ENCODE measurements around the gene TMEM53. TPM values are rescaled to one million over a fixed set of nuclear protein-coding genes. Genes with fewer than 3 reads are reported as not detected.
"Not testable (repeated sequence)": the region's sequence is repeated elsewhere in the genome, so short reads cannot be mapped to it uniquely, and the experiment has no call there.

The TMEM53 gene
- total RNA-seq, 8 experiments from 2014 or later: 6.8 to 11.4 (median 10.6) TPM

DNA sequence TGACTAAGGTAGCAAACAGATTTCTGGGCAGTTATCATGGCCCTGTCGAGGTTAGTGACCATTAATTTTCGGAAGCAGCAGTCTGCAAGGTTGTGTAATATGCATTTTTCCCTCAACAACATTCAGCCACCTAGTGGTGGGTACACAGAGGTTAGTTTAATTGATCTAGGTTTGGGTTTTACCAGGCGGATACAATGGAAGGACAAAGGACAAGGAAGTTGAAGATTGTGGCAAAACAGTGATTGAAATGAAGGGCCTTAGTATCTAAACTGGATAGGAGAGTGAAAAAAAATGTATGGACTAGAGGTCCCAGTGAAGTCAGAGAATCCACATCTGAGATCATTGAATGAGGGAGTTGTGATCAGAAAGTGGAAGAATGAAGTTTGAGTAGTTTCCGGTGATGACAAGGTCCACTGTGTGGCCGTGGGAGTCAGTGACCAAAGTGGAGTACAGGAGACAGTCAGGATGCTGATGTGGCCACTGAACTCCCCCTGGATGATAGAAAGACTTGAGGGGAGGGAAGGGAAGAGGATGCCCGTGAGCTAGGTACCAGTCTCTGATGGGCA, 3.0 kb upstream of the TMEM53 start:
- in situ Hi-C loops (cut with MboI; ENCODE audit: low pct_unique_long_range_greater_than_20kb in 2 of 9, low sequenced_read_pairs in 9 of 9, unreplicated experiment in 9 of 9): no loop called here
- Histone ChIP-seq H3K27ac (no peak overlapping the region), H3K4me3 (no peak overlapping the region), H3K4me1 (replicated peaks in 1 of 2) (peaks cover 21 to 29% of the 10 kb centered on the region in 2 donors)
- WGBS, 10 experiments: 0 to 100% (median 58%) methylated on average over 1 to 6 of the region's 6 CpGs
- no peak for ATAC-seq (replicated peaks in 6 of 8)

DNA sequence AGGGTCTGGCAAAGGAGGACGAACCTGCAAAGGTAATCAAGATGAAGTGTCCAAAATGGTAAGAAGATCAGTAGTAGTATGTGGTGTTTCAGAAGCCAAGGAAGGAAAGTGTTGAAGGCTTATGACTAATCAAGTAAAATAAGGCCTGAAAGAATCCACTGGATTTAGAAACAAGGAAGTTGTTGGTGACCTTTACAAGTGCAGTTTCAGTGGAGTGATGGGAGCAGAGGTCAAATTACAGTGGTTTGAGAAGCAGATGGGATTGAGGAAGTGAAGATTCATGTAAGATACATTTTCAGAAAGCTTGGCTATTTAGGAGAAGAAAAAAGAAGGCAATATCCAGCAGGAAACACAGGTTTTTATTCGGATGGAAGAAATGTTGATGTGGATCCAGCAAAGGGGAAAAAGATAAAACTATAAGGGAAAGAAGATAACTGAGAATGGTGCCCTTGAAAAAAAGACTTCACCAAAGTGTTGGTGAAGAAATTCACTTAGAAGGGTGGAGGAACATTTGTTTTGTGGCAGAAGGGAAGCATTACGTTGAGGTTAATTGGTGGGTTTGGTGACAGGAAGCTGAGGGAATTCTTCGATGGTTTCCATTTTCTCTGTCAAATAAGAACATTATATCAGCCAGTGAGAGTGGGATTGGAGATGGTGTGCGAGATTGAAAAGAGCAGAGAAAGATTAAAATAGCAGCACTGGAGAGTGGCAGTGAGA, 2.4 kb upstream of the TMEM53 start:
- in situ Hi-C loops (cut with MboI; ENCODE audit: low pct_unique_long_range_greater_than_20kb in 2 of 9, low sequenced_read_pairs in 9 of 9, unreplicated experiment in 9 of 9): no loop called here
- 42 to 100% (median 85%) methylated on average over 2 to 5 of the region's 5 CpGs; no CpG with 5 or more reads in 1 of the 10 experiments for WGBS, 10 experiments

DNA sequence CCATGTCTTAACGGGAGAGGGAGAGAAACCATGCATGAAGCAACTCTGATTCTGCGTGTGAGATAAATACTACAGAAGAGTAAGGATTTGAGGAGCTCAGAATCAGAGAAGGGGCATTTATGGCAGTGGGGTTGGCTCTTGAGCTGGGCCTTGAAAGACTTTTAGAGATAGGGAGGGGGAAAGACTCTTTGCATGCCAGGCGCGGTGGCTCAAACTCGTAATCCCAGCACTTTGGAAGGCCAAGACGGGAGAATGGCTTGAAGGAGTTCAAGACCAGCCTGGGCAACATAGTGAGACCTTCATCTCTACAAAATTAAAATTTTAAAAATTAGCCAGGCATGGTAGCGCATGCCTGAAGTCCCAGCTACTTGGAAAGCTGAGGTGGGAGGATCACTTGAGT, 905 bp upstream of the TMEM53 start:
- Histone ChIP-seq H3K27ac (peak overlapping the region in 1 of 2 donors; percentile 56), H3K4me1 (replicated peaks in 1 of 2) (peaks cover 26 to 29% of the 10 kb centered on the region in 2 donors), H3K4me3 (peak overlapping the region; percentile 61 to 92 (median 67))
- ATAC-seq (replicated peaks in 6 of 8): no peak
- in situ Hi-C loops (cut with MboI; ENCODE audit: low pct_unique_long_range_greater_than_20kb in 2 of 9, low sequenced_read_pairs in 9 of 9, unreplicated experiment in 9 of 9): no loop called here
- WGBS, 10 experiments: 65 to 100% (median 98%) methylated on average over 1 to 7 of the region's 7 CpGs; no CpG with 5 or more reads in 1 of the 10 experiments

More for the DNA sequence above, 2.4 kb upstream of the TMEM53 start:
- Histone ChIP-seq H3K27ac (no peak overlapping the region), H3K4me1 (replicated peaks in 1 of 2) (peaks cover 26 to 29% of the 10 kb centered on the region in 2 donors), H3K4me3 (no peak overlapping the region)
- no peak for ATAC-seq (replicated peaks in 6 of 8)

DNA sequence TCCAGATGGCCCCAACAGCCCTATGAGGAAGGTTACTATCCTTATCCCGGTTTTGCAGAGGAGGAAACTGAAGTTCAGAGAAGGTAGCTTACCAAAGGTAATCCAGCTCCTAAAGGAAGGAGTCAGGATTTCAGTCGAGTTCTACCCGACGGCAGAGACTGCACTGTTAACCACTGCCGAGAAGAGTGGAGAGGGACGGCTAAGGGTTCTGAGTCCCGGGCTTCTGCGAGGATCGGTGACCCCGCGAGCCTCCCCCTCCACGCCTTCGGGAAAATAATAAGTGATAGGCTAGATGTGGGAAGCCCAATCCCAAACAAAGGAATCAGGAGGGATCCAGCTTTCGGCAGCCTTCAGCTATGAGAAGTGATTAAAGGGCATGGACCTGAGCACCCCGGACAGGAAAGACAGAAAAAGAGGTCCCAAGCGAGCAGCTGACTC, 587 bp downstream of the TMEM53 start:
- 0 to 10% (median 3%) methylated on average over 3 to 10 of the region's 16 CpGs; no CpG with 5 or more reads in 3 of the 10 experiments for WGBS, 10 experiments
- Histone ChIP-seq H3K4me3 (peak overlapping the region; percentile 61 to 92 (median 67)), H3K4me1 (replicated peaks in 1 of 2) (peaks cover 24 to 26% of the 10 kb centered on the region in 2 donors), H3K27ac (peak overlapping the region; percentile 83)
- in situ Hi-C loops (cut with MboI; ENCODE audit: low pct_unique_long_range_greater_than_20kb in 2 of 9, low sequenced_read_pairs in 9 of 9, unreplicated experiment in 9 of 9): loop anchor here in 3 of 9 experiments (25.0 kb wide), 1 partner anchor 661 kb away; no protein-coding TSS in a partner anchor
- peak; percentile 2 to 10 (median 5) for ATAC-seq (replicated peaks in 6 of 8)

DNA sequence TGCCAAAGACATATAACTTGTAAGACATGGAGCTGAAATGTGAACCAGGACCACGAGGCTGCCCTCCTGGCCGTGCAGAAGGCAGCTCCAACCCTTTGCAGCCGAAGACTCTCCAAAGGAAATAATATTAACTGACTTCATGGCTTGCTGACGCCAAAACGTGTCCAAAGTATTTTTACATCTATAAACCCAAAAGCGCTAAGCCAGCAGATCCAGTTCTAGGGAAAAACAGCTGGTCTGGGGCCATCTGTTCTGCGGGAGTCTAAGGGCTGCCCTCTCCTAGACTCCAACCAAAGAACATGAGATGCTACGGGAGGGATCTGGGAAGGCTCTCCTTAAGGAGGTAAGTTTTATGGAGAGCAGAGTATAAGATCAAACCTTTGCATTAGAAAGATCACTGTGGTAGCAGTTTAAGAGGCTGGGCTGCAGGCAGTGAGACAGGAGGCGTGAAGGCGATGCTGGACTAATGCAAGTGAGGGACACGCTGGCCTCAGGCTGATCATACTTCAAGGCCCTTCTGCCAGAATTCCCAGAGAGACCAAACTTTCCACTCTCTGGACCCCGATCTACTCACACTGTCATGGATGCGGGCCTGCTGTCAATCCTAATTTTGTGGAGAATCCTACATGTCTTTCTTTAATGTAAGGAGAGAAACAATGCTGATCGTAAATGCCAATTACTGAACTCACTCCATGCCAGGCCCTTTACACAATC, 1.2 kb downstream of the TMEM53 start:
- Histone ChIP-seq H3K4me3 (peak overlapping the region; percentile 61 to 92 (median 67)), H3K27ac (peak overlapping the region; percentile 83), H3K4me1 (replicated peaks in 1 of 2) (peaks cover 18 to 26% of the 10 kb centered on the region in 2 donors)
- in situ Hi-C loops (cut with MboI; ENCODE audit: low pct_unique_long_range_greater_than_20kb in 2 of 9, low sequenced_read_pairs in 9 of 9, unreplicated experiment in 9 of 9): loop anchor here in 3 of 9 experiments (25.0 kb wide), 1 partner anchor 661 kb away; no protein-coding TSS in a partner anchor
- 60 to 100% (median 83%) methylated on average over 1 to 14 of the region's 14 CpGs for WGBS, 10 experiments
- ATAC-seq (replicated peaks in 6 of 8): no peak

DNA sequence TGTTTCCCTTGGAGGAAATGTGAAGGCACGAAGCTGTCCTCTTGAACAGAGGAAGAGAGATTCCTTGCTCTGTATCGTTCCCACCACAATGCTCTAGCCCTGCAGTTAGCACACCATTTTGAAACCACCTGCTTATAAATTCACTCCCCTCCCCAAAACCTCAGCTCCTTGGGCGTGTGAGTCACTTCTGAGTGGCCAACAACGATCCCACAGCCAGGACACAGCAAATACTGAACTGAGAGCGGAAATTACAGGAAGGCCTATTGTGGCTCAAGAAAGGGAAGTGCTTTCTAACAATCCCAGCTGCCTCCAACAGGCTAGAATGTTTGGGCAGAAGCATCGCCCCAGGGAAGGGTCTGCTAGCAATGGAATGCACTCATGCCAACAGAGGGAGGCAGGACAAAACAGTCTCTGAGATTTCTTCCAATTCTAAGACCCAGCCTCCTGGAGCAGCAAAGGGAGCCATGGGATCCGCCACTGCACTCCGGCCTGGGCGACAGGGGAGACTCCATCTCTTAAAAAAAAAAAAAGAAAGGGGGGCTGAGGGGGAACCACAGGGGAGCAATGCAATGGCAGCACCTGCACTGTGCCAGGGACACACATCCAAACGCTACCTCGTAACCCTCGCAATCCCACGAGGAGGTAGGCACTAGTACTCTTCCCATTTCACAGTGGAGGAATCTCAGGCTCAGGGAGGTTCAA, 1.9 kb downstream of the TMEM53 start:
- ATAC-seq (replicated peaks in 6 of 8): no peak
- Histone ChIP-seq H3K27ac (no peak overlapping the region), H3K4me3 (no peak overlapping the region), H3K4me1 (replicated peaks in 1 of 2) (peaks cover 18 to 26% of the 10 kb centered on the region in 2 donors)
- 24 to 87% (median 81%) methylated on average over 2 to 13 of the region's 13 CpGs; no CpG with 5 or more reads in 2 of the 10 experiments for WGBS, 10 experiments
- in situ Hi-C loops (cut with MboI; ENCODE audit: low pct_unique_long_range_greater_than_20kb in 2 of 9, low sequenced_read_pairs in 9 of 9, unreplicated experiment in 9 of 9): loop anchor here in 3 of 9 experiments (25.0 kb wide), 1 partner anchor 660 kb away; no protein-coding TSS in a partner anchor

DNA sequence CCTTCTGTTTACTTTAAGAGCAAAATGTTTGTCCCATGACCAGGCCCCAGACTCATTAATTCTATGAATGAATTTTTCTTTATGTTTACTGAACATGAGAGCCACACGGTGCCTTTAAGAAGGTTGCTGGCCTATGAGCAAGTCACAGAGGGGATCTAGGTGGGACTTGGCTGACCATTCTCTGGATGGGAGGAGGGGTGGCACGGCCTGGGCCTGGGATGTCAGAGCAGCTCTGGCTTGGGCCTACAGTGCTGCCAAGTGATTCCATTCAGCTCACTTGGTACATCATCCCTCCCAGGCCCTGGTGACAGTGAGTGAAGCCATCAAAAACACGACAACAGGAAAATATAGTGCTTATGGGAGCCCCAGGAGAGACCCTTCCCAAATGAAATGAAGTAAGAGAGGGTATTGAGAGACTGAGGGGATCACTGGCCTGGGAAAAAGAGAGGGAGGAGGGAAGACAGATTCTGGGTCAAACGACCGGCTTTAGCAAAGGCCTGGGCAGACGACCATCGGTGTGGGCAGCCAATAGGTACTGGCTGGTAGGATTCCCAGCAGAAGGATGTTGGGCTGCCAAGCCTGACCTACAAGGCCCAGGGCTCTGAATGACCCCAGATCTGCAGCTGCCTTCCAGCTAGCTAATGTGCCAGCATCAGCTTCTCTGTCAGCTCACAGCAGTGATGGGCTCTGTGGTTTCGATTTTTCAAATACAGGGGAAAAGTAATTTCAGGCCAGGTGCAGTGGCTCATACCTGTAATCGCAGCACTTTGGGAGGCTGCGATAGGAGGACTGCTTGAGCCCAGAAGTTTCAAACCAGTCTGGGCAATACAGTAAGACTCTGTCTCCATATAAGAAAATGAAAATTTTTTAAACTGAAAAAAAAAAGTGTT, 3.3 kb downstream of the TMEM53 start:
- no peak overlapping the region for H3K27ac ChIP-seq
- in situ Hi-C loops (cut with MboI; ENCODE audit: low pct_unique_long_range_greater_than_20kb in 2 of 9, low sequenced_read_pairs in 9 of 9, unreplicated experiment in 9 of 9): loop anchor here in 3 of 9 experiments (25.0 kb wide), 1 partner anchor 659 kb away; no protein-coding TSS in a partner anchor
- peaks cover 12 to 23% of the 10 kb centered on the region in 2 donors for H3K4me1 ChIP-seq (replicated peaks in 1 of 2)
- 86 to 96% (median 91%) methylated on average over 2 to 10 of the region's 10 CpGs; no CpG with 5 or more reads in 2 of the 10 experiments for WGBS, 10 experiments
- no peak overlapping the region for H3K4me3 ChIP-seq
- ATAC-seq (replicated peaks in 6 of 8): no peak

DNA sequence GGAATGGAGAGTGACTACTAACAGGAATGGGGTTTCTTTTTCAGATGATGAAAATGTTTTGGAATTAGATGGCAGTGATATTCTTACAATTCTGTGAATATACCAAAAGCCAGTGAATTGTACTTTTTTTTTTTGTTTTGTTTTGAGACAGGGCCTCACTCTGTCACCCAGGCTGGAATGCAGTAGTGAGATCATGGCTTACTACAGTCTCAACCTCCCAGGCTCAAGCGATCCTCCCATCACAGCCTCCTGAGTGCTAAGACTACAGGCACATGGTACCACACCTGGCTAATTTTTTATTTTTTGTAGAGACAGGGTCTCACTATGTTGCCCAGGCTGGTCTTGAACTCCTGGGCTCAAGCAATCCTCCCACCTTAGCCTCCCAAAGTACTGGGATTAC, 7.6 kb downstream of the TMEM53 start:
- not testable (repeated sequence) for H3K4me3 ChIP-seq; ATAC-seq (replicated peaks in 6 of 8); H3K27ac ChIP-seq
- 67 to 100% (median 100%) methylated on average over 1 of the region's 1 CpG; no CpG with 5 or more reads in 2 of the 10 experiments for WGBS, 10 experiments
- in situ Hi-C loops (cut with MboI; ENCODE audit: low pct_unique_long_range_greater_than_20kb in 2 of 9, low sequenced_read_pairs in 9 of 9, unreplicated experiment in 9 of 9): loop anchor here in 3 of 9 experiments (25.0 kb wide), 1 partner anchor 654 kb away; no protein-coding TSS in a partner anchor
- H3K4me1 ChIP-seq (replicated peaks in 1 of 2): peaks cover 10 to 13% of the 10 kb centered on the region in 2 donors

DNA sequence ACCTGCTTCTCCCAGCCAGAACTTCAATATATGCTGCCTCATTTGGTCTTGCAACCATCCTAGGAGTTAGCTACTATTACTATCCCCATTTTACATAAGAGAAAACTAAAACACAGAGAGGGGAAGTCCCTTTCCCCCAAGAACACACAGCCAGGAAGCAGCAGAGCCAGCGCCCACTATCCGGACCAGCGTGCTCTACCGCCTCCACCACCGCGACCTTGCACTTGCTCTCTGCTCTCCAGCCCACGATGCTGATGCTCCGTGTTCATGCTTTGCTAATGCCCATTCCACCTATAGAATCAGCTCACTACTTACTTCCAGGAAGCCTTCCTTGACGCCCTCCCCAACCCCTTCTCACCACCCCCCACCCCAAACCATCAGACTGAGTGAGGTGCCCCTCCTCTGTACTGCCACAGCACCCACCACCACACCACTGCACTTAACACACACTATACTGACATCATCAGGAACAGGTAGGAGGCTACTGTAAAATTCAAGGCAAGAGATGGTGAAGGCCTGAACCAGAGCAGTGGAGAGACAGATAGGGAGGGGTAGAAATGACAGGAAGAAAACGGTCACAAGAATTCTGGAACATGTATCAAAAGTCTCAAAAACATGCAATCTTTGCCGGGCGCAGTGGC, 9.4 kb downstream of the TMEM53 start:
- H3K4me1 ChIP-seq (replicated peaks in 1 of 2): peaks cover 16 to 17% of the 10 kb centered on the region in 2 donors
- no peak for ATAC-seq (replicated peaks in 6 of 8)
- H3K4me3 ChIP-seq: no peak overlapping the region
- no peak overlapping the region for H3K27ac ChIP-seq
- WGBS, 10 experiments: 93 to 100% (median 100%) methylated on average over 1 to 12 of the region's 12 CpGs; no CpG with 5 or more reads in 2 of the 10 experiments
- in situ Hi-C loops (cut with MboI; ENCODE audit: low pct_unique_long_range_greater_than_20kb in 2 of 9, low sequenced_read_pairs in 9 of 9, unreplicated experiment in 9 of 9): loop anchor here in 3 of 9 experiments (25.0 kb wide), 1 partner anchor 653 kb away; no protein-coding TSS in a partner anchor

DNA sequence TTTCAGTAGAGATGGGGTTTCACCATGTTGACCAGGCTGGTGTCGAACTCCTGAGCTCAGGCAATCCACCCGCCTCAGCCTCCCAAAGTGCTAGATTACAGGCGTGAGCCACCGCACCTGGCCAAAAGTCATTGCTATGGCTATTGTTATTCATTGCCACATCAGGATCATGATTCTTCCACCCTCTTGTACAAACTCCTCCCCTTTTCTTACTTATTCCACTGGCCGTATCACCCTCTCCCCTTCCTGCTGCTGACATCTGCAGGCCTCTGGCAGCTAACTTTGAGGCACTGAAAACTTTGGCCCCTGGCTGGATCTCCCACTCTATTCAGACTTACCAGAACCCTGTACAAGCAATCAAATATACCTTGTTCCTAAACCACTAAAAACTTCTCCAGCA, 10.9 kb downstream of the TMEM53 start:
- no peak overlapping the region for H3K27ac ChIP-seq
- in situ Hi-C loops (cut with MboI; ENCODE audit: low pct_unique_long_range_greater_than_20kb in 2 of 9, low sequenced_read_pairs in 9 of 9, unreplicated experiment in 9 of 9): loop anchor here in 3 of 9 experiments (25.0 kb wide), 1 partner anchor 651 kb away; no protein-coding TSS in a partner anchor
- H3K4me3 ChIP-seq: no peak overlapping the region
- no peak for ATAC-seq (replicated peaks in 6 of 8)
- peaks cover 16 to 17% of the 10 kb centered on the region in 2 donors for H3K4me1 ChIP-seq (replicated peaks in 1 of 2)
- WGBS, 10 experiments: 67 to 94% (median 88%) methylated on average over 1 to 5 of the region's 5 CpGs; no CpG with 5 or more reads in 4 of the 10 experiments

DNA sequence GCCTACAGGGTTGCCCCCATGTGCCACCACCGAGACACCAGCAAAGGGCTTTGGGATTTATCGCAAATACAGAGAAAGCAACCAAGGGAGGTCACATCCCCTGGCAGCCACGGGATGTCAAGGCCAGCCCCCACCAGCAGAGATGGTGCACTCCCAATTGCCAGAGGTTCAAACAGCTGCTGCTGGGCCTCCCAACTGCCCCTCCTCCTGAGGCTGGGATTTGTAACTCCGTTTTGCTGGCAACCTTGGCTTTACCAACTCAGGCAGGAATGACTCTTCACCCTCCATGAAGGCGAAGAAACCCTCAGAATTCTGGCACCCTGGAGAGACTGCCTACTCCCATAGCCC, 11.6 kb downstream of the TMEM53 start:
- in situ Hi-C loops (cut with MboI; ENCODE audit: low pct_unique_long_range_greater_than_20kb in 2 of 9, low sequenced_read_pairs in 9 of 9, unreplicated experiment in 9 of 9): loop anchor here in 3 of 9 experiments (25.0 kb wide), 1 partner anchor 650 kb away; no protein-coding TSS in a partner anchor
- peak in 1 of 8 experiments; percentile 5 for ATAC-seq (replicated peaks in 6 of 8)
- no peak overlapping the region for H3K27ac ChIP-seq

More for the DNA sequence above, 11.6 kb downstream of the TMEM53 start:
- H3K4me3 ChIP-seq: no peak overlapping the region
- 0 to 80% (median 53%) methylated on average over 1 to 5 of the region's 5 CpGs; no CpG with 5 or more reads in 4 of the 10 experiments for WGBS, 10 experiments
- peaks cover 16 to 17% of the 10 kb centered on the region in 2 donors for H3K4me1 ChIP-seq (replicated peaks in 1 of 2)
